GM23248 (cell line): ENCODE measurements around the gene ANKRD7. TPM values are rescaled to one million over a fixed set of nuclear protein-coding genes. Genes with fewer than 3 reads are reported as not detected.

Experiments used
- DNase-seq: peaks from one replicate; pipeline ENCODE4 v3.0.0-alpha.2; 2015
- H2AFZ ChIP-seq: fragments of 200-600 bp; sonication (generic); 2 replicates; pipeline ENCODE4 v1.6.1; 2016; ENCODE audit warnings: antibody characterized with exemption
- H3F3A ChIP-seq: fragments of 200-600 bp; sonication (generic); 2 replicates; pipeline ENCODE4 v1.6.1; 2016; ENCODE audit warnings: mild to moderate bottlenecking, antibody characterized with exemption, mixed run types; ENCODE audit not compliant: insufficient read depth
- H3K27ac ChIP-seq: fragments of 200-600 bp; sonication (generic); 2 replicates; pipeline ENCODE4 v1.5.1; 2016; ENCODE audit warnings: mild to moderate bottlenecking
- H3K27me3 ChIP-seq: fragments of 200-600 bp; sonication (generic); replicated peaks from 2 replicates; pipeline ENCODE4 v1.6.1; 2016; ENCODE audit warnings: mild to moderate bottlenecking; ENCODE audit not compliant: insufficient read depth
- H3K36me3 ChIP-seq: fragments of 200-600 bp; sonication (generic); 2 replicates; pipeline ENCODE4 v1.6.1; 2016; ENCODE audit warnings: low read depth, mild to moderate bottlenecking
- H3K4me1 ChIP-seq: fragments of 200-600 bp; sonication (generic); 2 replicates; pipeline ENCODE4 v1.6.1; 2016; ENCODE audit warnings: mild to moderate bottlenecking; ENCODE audit not compliant: insufficient read depth
- H3K4me2 ChIP-seq: fragments of 200-600 bp; sonication (generic); one replicate; pipeline ENCODE4 v1.6.1; 2016; ENCODE audit warnings: mild to moderate bottlenecking; ENCODE audit not compliant: unreplicated experiment
- H3K4me3 ChIP-seq: fragments of 200-600 bp; sonication (generic); 2 replicates; pipeline ENCODE4 v1.5.1; 2016; ENCODE audit warnings: mild to moderate bottlenecking
- H3K79me2 ChIP-seq: fragments of 200-600 bp; sonication (generic); 2 replicates; pipeline ENCODE4 v1.6.1; 2016; ENCODE audit warnings: mild to moderate bottlenecking; ENCODE audit not compliant: insufficient read depth
- H3K9ac ChIP-seq: fragments of 200-600 bp; sonication (generic); 2 replicates; pipeline ENCODE4 v1.6.1; 2016; ENCODE audit warnings: mild to moderate bottlenecking
- H3K9me2 ChIP-seq: fragments of 200-600 bp; sonication (generic); 2 replicates; pipeline ENCODE4 v1.6.1; 2016; ENCODE audit warnings: mixed run types, mild to moderate bottlenecking, moderate library complexity; ENCODE audit not compliant: insufficient read depth
- H3K9me3 ChIP-seq: fragments of 200-600 bp; sonication (generic); one replicate; pipeline ENCODE4 v1.6.1; 2017; ENCODE audit warnings: low read depth
- H4K20me1 ChIP-seq: fragments of 200-600 bp; sonication (generic); 2 replicates; pipeline ENCODE4 v1.6.0; 2016; ENCODE audit not compliant: insufficient read depth
- EZH2 ChIP-seq: fragments of 200-600 bp; sonication (generic); IDR thresholded peaks from 2 replicates; pipeline ENCODE4 v1.6.1; 2018; ENCODE audit warnings: antibody characterized with exemption, mild to moderate bottlenecking; ENCODE audit not compliant: insufficient read depth, poor library complexity, severe bottlenecking
- EZH2phosphoT487 ChIP-seq: fragments of 200-600 bp; sonication (generic); IDR thresholded peaks from 2 replicates; pipeline ENCODE4 v1.6.1; 2018; ENCODE audit warnings: antibody characterized with exemption, moderate library complexity, mild to moderate bottlenecking, low read depth; ENCODE audit not compliant: insufficient read depth
- WGBS, 2 experiments: methylation state at CpG; one replicate each; pipeline ENCODE4 v1.1.6; 2015 to 2017; ENCODE audit warnings: low lambda C conversion rate in 2 of 2, low coverage in 1 of 2; ENCODE audit errors: missing lambda C conversion rate in 2 of 2; 5-methylcytosine and 5-hydroxymethylcytosine counted together
- in situ Hi-C: fragments of 300-500 bp; cut with MboI; formaldehyde crosslinking; loops from 2 replicates; pipeline ENCODE4 v1.15.0; 2020
- polyA plus RNA-seq: library from polyadenylated mRNA; unstranded; fragments of >200 nt; fragmentation: Nextera tagmentation; extraction: Ambion mirVana; gene quantifications from 2 replicates; pipeline ENCODE4 v1.2.1, GENCODE V29; 2016
- total RNA-seq: library from RNA; depleted of rRNA; stranded (reverse); fragments of >200 nt; shearing (Covaris generic); gene quantifications from 2 replicates; pipeline ENCODE4 v1.2.3, GENCODE V29; 2014; rRNA removed

The ANKRD7 gene
- total and polyA plus RNA-seq, 2 experiments from 2014 or later: 1.6 TPM; not detected in 1

DNA sequence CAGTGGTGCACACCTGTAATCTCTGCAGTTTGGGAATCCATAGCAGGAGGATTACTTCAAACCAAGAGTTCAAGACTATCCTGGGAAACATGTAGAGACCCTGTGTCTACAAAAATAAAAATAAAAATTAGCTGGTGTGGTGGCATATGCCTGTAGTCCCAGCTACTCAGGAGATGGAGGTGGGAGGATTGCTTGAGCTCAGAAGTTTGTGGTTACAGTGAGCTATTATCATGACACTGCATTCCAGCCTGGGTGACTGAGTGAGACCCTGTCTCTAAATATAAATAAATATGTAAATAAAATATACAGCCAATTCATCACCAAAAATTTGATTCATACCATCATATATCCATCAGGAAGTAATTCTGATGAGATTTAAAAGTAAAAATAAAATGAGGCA, 60.9 kb downstream of the ANKRD7 start:
- Histone ChIP-seq H3K27me3 (no peaks in the 10 kb centered on the region), H3K4me1 (no peaks in the 10 kb centered on the region), H3K27ac (no peak overlapping the region), H3K36me3 (no peaks in the 10 kb centered on the region), H3K9ac (no peak overlapping the region), H3F3A (no peaks in the 10 kb centered on the region), H3K9me3 (no peaks in the 10 kb centered on the region), H3K4me2 (no peak overlapping the region), H3K79me2 (no peaks in the 10 kb centered on the region), H2AFZ (no peak overlapping the region), H4K20me1 (no peaks in the 10 kb centered on the region), H3K4me3 (no peak overlapping the region), H3K9me2 (no peaks in the 10 kb centered on the region)
- in situ Hi-C loops: no loop called here
- DNase-seq: no peak
- TF ChIP-seq EZH2 (no peak), EZH2phosphoT487 (no peak)

DNA sequence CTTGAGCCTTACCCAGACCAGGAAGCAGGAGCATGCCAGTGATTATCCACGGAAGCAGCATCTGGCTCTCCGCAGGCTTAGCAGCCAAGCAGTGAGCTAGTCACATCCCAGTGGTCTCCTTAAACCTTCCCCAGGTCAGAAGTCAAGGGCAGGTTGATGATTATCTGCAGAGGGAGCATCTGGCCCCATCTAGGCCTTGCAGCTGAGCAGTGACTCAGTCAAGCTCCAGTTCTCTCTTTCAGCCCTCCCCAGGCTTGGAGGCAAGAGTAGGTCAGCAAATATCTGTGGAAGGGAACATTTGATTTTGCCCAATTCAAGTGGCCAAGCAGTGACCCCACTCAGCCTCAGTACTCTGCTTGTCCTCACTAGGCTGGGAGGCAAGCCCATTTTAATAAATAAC, 61.6 kb downstream of the ANKRD7 start:
- H3K27ac ChIP-seq: no peak overlapping the region
- TF ChIP-seq EZH2phosphoT487: no peak
- TF ChIP-seq EZH2: no peak
- H3K9me2 ChIP-seq: no peaks in the 10 kb centered on the region
- no peak overlapping the region for H3K4me2 ChIP-seq
- 64 to 69% methylated on average over 2 of the region's 2 CpGs for WGBS, 2 experiments
- DNase-seq: no peak
- no peak overlapping the region for H3K4me3 ChIP-seq
- H3K9me3 ChIP-seq: no peaks in the 10 kb centered on the region
- H3F3A ChIP-seq: no peaks in the 10 kb centered on the region
- no peaks in the 10 kb centered on the region for H3K79me2 ChIP-seq
- no peak overlapping the region for H2AFZ ChIP-seq
- no peaks in the 10 kb centered on the region for H4K20me1 ChIP-seq
- no peaks in the 10 kb centered on the region for H3K4me1 ChIP-seq
- H3K36me3 ChIP-seq: no peaks in the 10 kb centered on the region
- in situ Hi-C loops: no loop called here
- no peak overlapping the region for H3K9ac ChIP-seq
- no peaks in the 10 kb centered on the region for H3K27me3 ChIP-seq

DNA sequence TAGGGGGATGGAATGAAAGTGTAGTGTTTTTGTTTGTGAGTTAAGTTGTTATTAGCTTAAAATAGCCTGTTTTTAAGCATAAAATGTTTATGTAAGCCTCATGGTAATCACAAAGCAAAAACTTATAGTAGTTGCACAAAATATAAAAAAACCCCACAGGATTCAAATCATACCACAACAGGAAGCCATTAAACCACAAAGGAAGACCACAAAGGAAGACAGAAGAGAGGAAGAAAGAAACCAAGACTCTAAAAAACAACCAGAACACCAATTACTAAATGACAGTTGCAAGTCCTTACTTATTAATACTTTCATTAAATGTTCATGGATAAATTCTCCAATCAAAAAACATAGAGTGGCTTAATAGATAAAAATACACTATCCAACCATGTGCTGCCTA, 63.6 kb downstream of the ANKRD7 start:
- Histone ChIP-seq H3K9ac (no peak overlapping the region), H3K9me3 (no peaks in the 10 kb centered on the region), H3K9me2 (no peaks in the 10 kb centered on the region), H3K4me1 (no peaks in the 10 kb centered on the region), H3K4me3 (no peak overlapping the region), H3K4me2 (no peak overlapping the region), H2AFZ (no peak overlapping the region), H4K20me1 (no peaks in the 10 kb centered on the region), H3K27ac (no peak overlapping the region), H3K36me3 (no peaks in the 10 kb centered on the region), H3K79me2 (no peaks in the 10 kb centered on the region), H3K27me3 (no peaks in the 10 kb centered on the region), H3F3A (no peaks in the 10 kb centered on the region)
- in situ Hi-C loops: no loop called here
- DNase-seq: no peak
- TF ChIP-seq EZH2phosphoT487 (no peak), EZH2 (no peak)

DNA sequence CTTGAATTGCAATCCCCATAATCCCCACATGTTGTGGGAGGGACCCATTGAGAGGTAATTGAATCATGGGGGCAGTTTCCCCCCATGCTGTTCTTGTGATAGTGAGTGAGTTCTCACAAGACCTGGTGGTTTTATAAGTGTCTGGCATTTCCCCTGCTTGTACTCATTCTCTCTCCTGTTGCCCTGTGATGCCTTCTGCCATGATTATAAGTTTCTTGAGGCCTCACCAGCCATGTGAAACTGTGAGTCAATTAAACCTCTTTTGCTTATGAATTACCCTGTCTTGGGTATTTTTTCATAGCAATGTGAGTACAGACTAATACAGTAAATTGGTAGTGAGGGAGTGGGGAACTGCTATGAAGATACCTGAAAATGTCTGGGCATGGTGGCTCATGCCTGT, 65.0 kb downstream of the ANKRD7 start:
- H2AFZ ChIP-seq: no peak overlapping the region
- no peak for DNase-seq
- H3K27me3 ChIP-seq: no peaks in the 10 kb centered on the region

More for the DNA sequence above, 65.0 kb downstream of the ANKRD7 start:
- no peak overlapping the region for H3K4me2 ChIP-seq
- H3K9ac ChIP-seq: no peak overlapping the region
- TF ChIP-seq EZH2phosphoT487: no peak
- no peak for TF ChIP-seq EZH2
- no peaks in the 10 kb centered on the region for H3K4me1 ChIP-seq
- H3K27ac ChIP-seq: no peak overlapping the region
- H3K4me3 ChIP-seq: no peak overlapping the region
- H3K9me2 ChIP-seq: no peaks in the 10 kb centered on the region
- no peaks in the 10 kb centered on the region for H3F3A ChIP-seq
- H4K20me1 ChIP-seq: no peaks in the 10 kb centered on the region
- H3K36me3 ChIP-seq: no peaks in the 10 kb centered on the region
- no peaks in the 10 kb centered on the region for H3K9me3 ChIP-seq
- in situ Hi-C loops: no loop called here
- no peaks in the 10 kb centered on the region for H3K79me2 ChIP-seq

Other genes with a start within 250 kb of the ANKRD7 start
- 25.7 and 39.1 TPM in 2 replicates for gene LSM8, start 40.5 kb upstream of the ANKRD7 start, total RNA-seq
- 47.2 and 59.6 TPM in 2 replicates for gene LSM8, start 40.5 kb upstream of the ANKRD7 start, polyA plus RNA-seq